SK-N-SH treated with all-trans-retinoic acid at 6 μM for 48 hours (cell line): ENCODE data around the gene PLB1.

ENCODE experiments used
- ARNTL ChIP-seq: fragments of 450-650 bp; formaldehyde crosslinking; IDR thresholded peaks from 2 replicates; pipeline ENCODE4 v1.5.0; 2020; ENCODE audit warnings: low read depth, mild to moderate bottlenecking, moderate library complexity, borderline replicate concordance
- BACH2 ChIP-seq: fragments of 250-450 bp; sonication (Bioruptor Pico); IDR thresholded peaks from 2 replicates; pipeline ENCODE4 v1.9.0; 2021; ENCODE audit warnings: mild to moderate bottlenecking, borderline replicate concordance
- CSRNP3 ChIP-seq: fragments of 250-450 bp; sonication (Bioruptor Pico); IDR thresholded peaks from 2 replicates; pipeline ENCODE4 v1.5.1; 2021; ENCODE audit warnings: mild to moderate bottlenecking, moderate library complexity
- ESRRG ChIP-seq: fragments of 250-450 bp; sonication (Bioruptor Pico); IDR thresholded peaks from 2 replicates; pipeline ENCODE4 v1.6.1; 2021; ENCODE audit warnings: mild to moderate bottlenecking
- GLIS3 ChIP-seq: fragments of 250-450 bp; sonication (Bioruptor Pico); IDR thresholded peaks from 2 replicates; pipeline ENCODE4 v1.5.0; 2020; ENCODE audit warnings: mild to moderate bottlenecking, moderate library complexity
- ISL1 ChIP-seq: fragments of 250-450 bp; sonication (Bioruptor Pico); IDR thresholded peaks from 2 replicates; pipeline ENCODE4 v2.1.2; 2022; ENCODE audit warnings: mild to moderate bottlenecking, moderate library complexity
- OSR1 ChIP-seq: fragments of 250-450 bp; sonication (Bioruptor Pico); IDR thresholded peaks from 2 replicates; pipeline ENCODE4 v1.8.0; 2022; ENCODE audit warnings: moderate library complexity, mild to moderate bottlenecking, inconsistent platforms
- PATZ1 ChIP-seq: fragments of 250-450 bp; sonication (Bioruptor Pico); IDR thresholded peaks from 2 replicates; pipeline ENCODE4 v1.8.0; 2020; ENCODE audit warnings: mild to moderate bottlenecking, moderate library complexity, borderline replicate concordance
- TOX ChIP-seq: fragments of 250-450 bp; sonication (Bioruptor Pico); IDR thresholded peaks from 2 replicates; pipeline ENCODE4 v1.8.0; 2021; ENCODE audit warnings: mild to moderate bottlenecking, moderate library complexity, borderline replicate concordance
- TSHZ2 ChIP-seq: fragments of 250-450 bp; sonication (Bioruptor Pico); IDR thresholded peaks from 2 replicates; pipeline ENCODE4 v1.5.0; 2020; ENCODE audit warnings: mild to moderate bottlenecking, moderate library complexity
- ZC3H10 ChIP-seq: fragments of 250-450 bp; sonication (Bioruptor Pico); IDR thresholded peaks from 2 replicates; pipeline ENCODE4 v1.5.1; 2021; ENCODE audit warnings: mild to moderate bottlenecking, moderate library complexity
- ZFP3 ChIP-seq: fragments of 250-450 bp; sonication (Bioruptor Pico); IDR thresholded peaks from 2 replicates; pipeline ENCODE4 v1.5.0; 2020; ENCODE audit warnings: mild to moderate bottlenecking, moderate library complexity
- ZNF70 ChIP-seq: fragments of 450-650 bp; formaldehyde crosslinking; IDR thresholded peaks from 2 replicates; pipeline ENCODE4 v1.5.0; 2020; ENCODE audit warnings: mild to moderate bottlenecking, moderate library complexity

GRCh38 chr2:28449126-28449487 lies 46.8 kb upstream of the PLB1 start:
- TF ChIP-seq OSR1 (CRISPR knock-in tag), result no peak
- no peak for TF ChIP-seq GLIS3 (CRISPR knock-in tag)
- no peak for TF ChIP-seq BACH2 (CRISPR knock-in tag)
- no peak for TF ChIP-seq TOX (CRISPR knock-in tag)
- no peak for TF ChIP-seq PATZ1 (CRISPR knock-in tag)
- TF ChIP-seq ZC3H10 (CRISPR knock-in tag), result no peak
- no peak for TF ChIP-seq ZNF70 (CRISPR knock-in tag)
- TF ChIP-seq ESRRG (CRISPR knock-in tag), result no peak
- no peak for TF ChIP-seq ISL1 (CRISPR knock-in tag)
- TF ChIP-seq ZFP3 (CRISPR knock-in tag), result no peak
- no peak for TF ChIP-seq CSRNP3 (CRISPR knock-in tag)
- TF ChIP-seq ARNTL (CRISPR knock-in tag), result no peak
- TF ChIP-seq TSHZ2 (CRISPR knock-in tag), result no peak
